ENCODE data around the gene IL1R2. TPM values are rescaled to one million over a fixed set of nuclear protein-coding genes. Genes with fewer than 3 reads are reported as not detected.

IL1R2 gene
- total and polyA plus RNA-seq, 2 of the 13 experiments (the other 11 are each of a cell fraction or from before 2014, with no cell fraction given), result 3.6 to 7.3 TPM

GRCh38 chr2:101961338-101962191, 30.2 kb upstream of the IL1R2 start (continued):
- TF ChIP-seq ZNF276 (CRISPR knock-in tag; IDR thresholded peaks at IDR 0.05; ENCODE audit: low read depth) (peak; percentile 29; the same call in 1 of the 2 replicates), ZNF337 (CRISPR knock-in tag; IDR thresholded peaks at IDR 0.05; ENCODE audit: borderline replicate concordance, low read depth) (no peak), RXRA (CRISPR knock-in tag; IDR thresholded peaks at IDR 0.05) (no peak; the same call in 1 of the 2 replicates), ZNF674 (CRISPR knock-in tag; IDR thresholded peaks at IDR 0.05; ENCODE audit: low read depth) (no peak), NCOR1 (IDR thresholded peaks at IDR 0.05; ENCODE audit: borderline replicate concordance, low read length) (peak; percentile 91), CHD2 (IDR thresholded peaks at IDR 0.05; ENCODE audit: low read depth, low read length) (no peak), SOX13 (IDR thresholded peaks at IDR 0.05) (peak; percentile 49; the same call in 1 of the 2 replicates), SOX13 (CRISPR knock-in tag; conservative IDR thresholded peaks at IDR 0.05 in 1 of 2, IDR thresholded peaks at IDR 0.05 in 1 of 2) (peak in 1 of 2 experiments; percentile 62; a peak in 2 of 4 replicates), ZNF264 (CRISPR knock-in tag; IDR thresholded peaks at IDR 0.05) (peak; percentile 95), ZNF589 (CRISPR knock-in tag; conservative IDR thresholded peaks at IDR 0.05) (no peak), ARHGAP35 (CRISPR knock-in tag; IDR thresholded peaks at IDR 0.05; ENCODE audit: borderline replicate concordance) (no peak), ZSCAN21 (CRISPR knock-in tag; IDR thresholded peaks at IDR 0.05; ENCODE audit: borderline replicate concordance) (peak; percentile 10; the same call in 1 of the 2 replicates), YY1 (IDR thresholded peaks at IDR 0.05; ENCODE audit: insufficient read depth, insufficient replicate concordance, low read depth, low read length) (no peak), SP1 (IDR thresholded peaks at IDR 0.05) (no peak), SP1 (CRISPR knock-in tag; IDR thresholded peaks at IDR 0.05) (no peak), CBX5 (CRISPR knock-in tag; IDR thresholded peaks at IDR 0.05; ENCODE audit: borderline replicate concordance) (peak; percentile 49; the same call in 1 of the 2 replicates), SMAD1 (CRISPR knock-in tag; IDR thresholded peaks at IDR 0.05; ENCODE audit: borderline replicate concordance, low read depth) (peak; percentile 30; the same call in 1 of the 2 replicates), SUZ12 (IDR thresholded peaks at IDR 0.05; ENCODE audit: low read depth, low read length) (no peak), ZNF431 (CRISPR knock-in tag; IDR thresholded peaks at IDR 0.05; ENCODE audit: borderline replicate concordance, low read depth) (no peak; the same call in 1 of the 2 replicates), BORCS8-MEF2B (CRISPR knock-in tag; IDR thresholded peaks at IDR 0.05) (peak; percentile 58), NR0B2 (CRISPR knock-in tag; IDR thresholded peaks at IDR 0.05) (no peak), ZNF749 (CRISPR knock-in tag; IDR thresholded peaks at IDR 0.05; ENCODE audit: borderline replicate concordance) (no peak; the same call in 1 of the 2 replicates), ZNF460 (CRISPR knock-in tag; IDR thresholded peaks at IDR 0.05; ENCODE audit: borderline replicate concordance) (no peak), IKZF5 (CRISPR knock-in tag; IDR thresholded peaks at IDR 0.05) (peak; percentile 29; the same call in 1 of the 2 replicates)
